ENCODE data around the gene HDGF. TPM values are rescaled to one million over a fixed set of nuclear protein-coding genes. Genes with fewer than 3 reads are reported as not detected.

Gene HDGF
- total RNA-seq, 1 donor from 2014 or later, result 153 TPM

- intact Hi-C loops (cut with DNase I), result no loop called here
- DNase-seq (ENCODE audit: low spot score in 2 of 2), result no peak
- peaks cover 0 to 33% of the 10 kb centered on the region in 2 donors for H3K4me1 ChIP-seq
- no peaks in the 10 kb centered on the region for H3K9me3 ChIP-seq
- H3K27ac ChIP-seq, result no peak overlapping the region
- no peak overlapping the region for H3K4me3 ChIP-seq
- no peaks in the 10 kb centered on the region for H3K36me3 ChIP-seq
- TF ChIP-seq, protein P1, sequence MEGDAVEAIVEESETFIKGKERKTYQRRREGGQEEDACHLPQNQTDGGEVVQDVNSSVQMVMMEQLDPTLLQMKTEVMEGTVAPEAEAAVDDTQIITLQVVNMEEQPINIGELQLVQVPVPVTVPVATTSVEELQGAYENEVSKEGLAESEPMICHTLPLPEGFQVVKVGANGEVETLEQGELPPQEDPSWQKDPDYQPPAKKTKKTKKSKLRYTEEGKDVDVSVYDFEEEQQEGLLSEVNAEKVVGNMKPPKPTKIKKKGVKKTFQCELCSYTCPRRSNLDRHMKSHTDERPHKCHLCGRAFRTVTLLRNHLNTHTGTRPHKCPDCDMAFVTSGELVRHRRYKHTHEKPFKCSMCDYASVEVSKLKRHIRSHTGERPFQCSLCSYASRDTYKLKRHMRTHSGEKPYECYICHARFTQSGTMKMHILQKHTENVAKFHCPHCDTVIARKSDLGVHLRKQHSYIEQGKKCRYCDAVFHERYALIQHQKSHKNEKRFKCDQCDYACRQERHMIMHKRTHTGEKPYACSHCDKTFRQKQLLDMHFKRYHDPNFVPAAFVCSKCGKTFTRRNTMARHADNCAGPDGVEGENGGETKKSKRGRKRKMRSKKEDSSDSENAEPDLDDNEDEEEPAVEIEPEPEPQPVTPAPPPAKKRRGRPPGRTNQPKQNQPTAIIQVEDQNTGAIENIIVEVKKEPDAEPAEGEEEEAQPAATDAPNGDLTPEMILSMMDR (IDR thresholded peaks at IDR 0.05), result no peak
- no peaks in the 10 kb centered on the region for H3K27me3 ChIP-seq
These were observed 21.4 kb upstream of the HDGF start for GRCh38 chr1:156772728-156773497.

DNA sequence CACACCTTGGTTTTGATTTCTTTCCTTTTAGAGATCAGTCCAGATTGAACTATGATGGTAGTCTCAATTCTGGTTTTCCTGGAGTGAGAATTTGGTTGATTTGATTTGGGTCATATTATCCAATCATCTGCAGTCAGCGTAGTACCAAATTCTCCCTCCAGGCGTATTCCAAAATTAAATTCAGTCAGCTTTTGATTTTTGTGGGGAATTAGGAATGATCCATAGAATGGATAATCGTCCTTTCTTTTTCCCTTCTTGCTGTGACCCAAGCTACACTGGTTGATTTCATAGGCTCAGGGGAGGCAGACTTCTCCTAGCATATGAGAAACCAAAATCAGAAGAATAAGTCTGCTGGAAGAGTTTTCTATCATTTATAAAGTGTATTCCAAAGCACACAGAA is 20.7 kb upstream of the HDGF start:
- H3K4me1 ChIP-seq, result peaks cover 0 to 33% of the 10 kb centered on the region in 2 donors
- H3K36me3 ChIP-seq, result no peaks in the 10 kb centered on the region
- H3K27me3 ChIP-seq, result no peaks in the 10 kb centered on the region
- TF ChIP-seq, protein P1 (IDR thresholded peaks at IDR 0.05), result no peak
- no peak for DNase-seq (ENCODE audit: low spot score in 2 of 2)
- H3K4me3 ChIP-seq, result no peak overlapping the region
- intact Hi-C loops (cut with DNase I), result no loop called here
- no peak overlapping the region for H3K27ac ChIP-seq
- H3K9me3 ChIP-seq, result no peaks in the 10 kb centered on the region

GRCh38 chr1:156768610-156769295 is 17.3 kb upstream of the HDGF start:
- no peak for DNase-seq (ENCODE audit: low spot score in 2 of 2)

DNA sequence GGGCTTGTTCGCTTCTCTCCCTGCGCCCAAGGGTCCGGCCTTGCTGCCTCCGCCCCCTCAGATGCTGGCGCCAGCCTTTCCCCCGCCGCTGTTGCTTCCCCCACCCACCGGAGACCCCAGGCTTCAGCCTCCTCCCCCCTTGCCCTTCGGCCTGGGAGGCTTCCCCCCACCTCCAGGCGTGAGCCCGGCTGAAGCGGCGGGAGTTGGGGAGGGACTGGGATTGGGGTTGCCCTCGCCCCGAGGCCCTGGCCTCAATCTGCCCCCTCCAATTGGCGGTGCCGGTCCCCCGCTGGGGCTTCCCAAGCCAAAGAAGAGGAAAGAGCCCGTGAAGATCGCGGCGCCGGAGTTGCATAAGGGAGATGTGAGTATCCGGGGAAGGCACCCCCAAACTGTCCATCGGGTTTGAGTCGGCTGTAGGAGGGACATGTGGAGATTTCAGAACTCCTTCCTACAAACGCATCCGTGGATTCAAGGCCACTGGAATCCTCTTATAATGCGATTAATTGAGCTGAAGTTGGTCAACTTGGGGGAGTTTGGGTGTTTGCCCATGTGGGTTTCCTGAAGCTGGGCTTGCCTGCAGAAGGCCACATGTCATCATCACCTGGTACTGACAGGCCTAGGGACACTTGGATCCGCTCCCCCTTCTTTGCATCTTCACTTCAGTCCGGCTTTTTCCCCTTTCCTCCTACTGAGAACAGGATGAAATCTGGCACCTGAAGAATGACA is 16.6 kb upstream of the HDGF start:
- Histone ChIP-seq H3K4me3 (peak overlapping the region; percentile 78 to 97), H3K4me1 (peaks cover 0 to 32% of the 10 kb centered on the region in 2 donors), H3K27me3 (no peaks in the 10 kb centered on the region), H3K9me3 (no peaks in the 10 kb centered on the region), H3K27ac (peak overlapping the region; percentile 90 to 96), H3K36me3 (no peaks in the 10 kb centered on the region)
- TF ChIP-seq, protein P1 (IDR thresholded peaks at IDR 0.05), result no peak
- peak in 1 of 2 donors; percentile 75 for DNase-seq (ENCODE audit: low spot score in 2 of 2)
- intact Hi-C loops (cut with DNase I), result loop anchor here (1.0 to 10.0 kb wide), 6 partner anchors 17 to 429 kb away; partner anchors contain the start of genes CCT3, CRABP2, ETV3 and HDGF

More at GRCh38 chr1:156768610-156769295, 17.3 kb upstream of the HDGF start:
- H3K27me3 ChIP-seq, result no peaks in the 10 kb centered on the region
- TF ChIP-seq, protein P1 (IDR thresholded peaks at IDR 0.05), result no peak
- no peaks in the 10 kb centered on the region for H3K9me3 ChIP-seq
- no peak overlapping the region for H3K27ac ChIP-seq
- intact Hi-C loops (cut with DNase I), result loop anchor here (5.0 to 10.0 kb wide), 2 partner anchors 61 to 366 kb away; partner anchors contain the start of genes CRABP2 and ETV3
- peaks cover 0 to 33% of the 10 kb centered on the region in 2 donors for H3K4me1 ChIP-seq
- no peaks in the 10 kb centered on the region for H3K36me3 ChIP-seq
- H3K4me3 ChIP-seq, result peak overlapping the region; percentile 78 to 97

- TF ChIP-seq, protein P1 (IDR thresholded peaks at IDR 0.05), result no peak
- intact Hi-C loops (cut with DNase I), result loop anchor here (1.0 to 10.0 kb wide), 6 partner anchors 16 to 428 kb away; partner anchors contain the start of genes CCT3, CRABP2, ETV3 and HDGF
- peaks cover 0 to 28% of the 10 kb centered on the region in 2 donors for H3K4me1 ChIP-seq
These were observed 15.8 kb upstream of the HDGF start, which contains the start of gene PRCC for GRCh38 chr1:156767101-156767878. TSS of gene PRCC (plus strand) at chr1:156767535. CDS start at chr1:156767772, 237 bp downstream.

More at GRCh38 chr1:156767101-156767878, 15.8 kb upstream of the HDGF start, which contains the start of gene PRCC:
- Histone ChIP-seq H3K36me3 (no peaks in the 10 kb centered on the region), H3K4me3 (peak within 1 kb of the TSS; percentile 78 to 97), H3K9me3 (no peaks in the 10 kb centered on the region), H3K27me3 (no peaks in the 10 kb centered on the region), H3K27ac (peak within 1 kb of the TSS; percentile 90 to 96)
- peak; percentile 98 to 100 for DNase-seq (ENCODE audit: low spot score in 2 of 2)
